Uterus (tissue), 4 donors: ENCODE data around the gene VWC2. TPM values are rescaled to one million over a fixed set of nuclear protein-coding genes. Genes with fewer than 3 reads are reported as not detected.

Experiments
- DNase-seq, 2 donors: peaks; one replicate each; pipeline ENCODE4 v3.0.0-alpha.2; 2019 to 2020
- H3K27ac ChIP-seq, 2 donors: fragments of 200-600 bp; sonication (generic); 1 replicate in 1 of 2; 2 replicates in 1 of 2; pipeline ENCODE4 v1.5.1; 2016 to 2018
- H3K27me3 ChIP-seq, 2 donors: fragments of 200-600 bp; sonication (generic); one replicate each; pipeline ENCODE4 v1.5.1; 2018 to 2019; ENCODE audit warnings: control low read depth in 1 of 2
- H3K36me3 ChIP-seq, 2 donors: fragments of 200-600 bp; sonication (generic); one replicate each; pipeline ENCODE4 v1.5.1; 2019; ENCODE audit warnings: control low read depth in 1 of 2
- H3K4me1 ChIP-seq, 2 donors: fragments of 200-600 bp; sonication (generic); one replicate each; pipeline ENCODE4 v1.5.1; 2018 to 2019; ENCODE audit warnings: control low read depth in 1 of 2
- H3K4me3 ChIP-seq, 2 donors: fragments of 200-600 bp; sonication (generic); 1 replicate in 1 of 2; 2 replicates in 1 of 2; pipeline ENCODE4 v1.5.1; 2018 to 2019; ENCODE audit warnings: mild to moderate bottlenecking in 1 of 2
- H3K9me3 ChIP-seq, 2 donors: fragments of 200-600 bp; sonication (generic); one replicate each; pipeline ENCODE4 v1.5.1; 2019; ENCODE audit warnings: control low read depth in 1 of 2
- POLR2A ChIP-seq, 2 donors: fragments of 450-650 bp; IDR thresholded peaks; one replicate each; pipeline ENCODE4 v1.6.1; 2016; ENCODE audit warnings: antibody characterized with exemption in 2 of 2, mild to moderate bottlenecking in 1 of 2, moderate library complexity in 1 of 2
- intact Hi-C: fragments of 100-400 bp; cut with DNase I; formaldehyde crosslinking; loops from one replicate; pipeline ENCODE4 v1.15.1; 2023; ENCODE audit warnings: low total_unique reads
- total RNA-seq, 4 donors: library from RNA; depleted of rRNA in 3 of 4; stranded (reverse); fragments of >200 nt in 3 of 4; gene quantifications; one replicate each; pipeline versions ENCODE4 v1.1.0 to v1.2.4, GENCODE V29; 2014 to 2023
- TF ChIP-seq, protein P1 (sequence below), 4 experiments: fragments of 200-600 bp in 2 of 4; fragments of 450-650 bp in 2 of 4; sonication (generic) in 2 of 4; IDR thresholded peaks; one replicate each; pipeline ENCODE4 v1.5.1; 2016 to 2019; ENCODE audit warnings: antibody characterized with exemption in 4 of 4, mild to moderate bottlenecking in 2 of 4, moderate library complexity in 1 of 4
- donor health status: DM: yes; HTN: yes; CAD: no.

The VWC2 gene
- total RNA-seq, 4 donors from 2014 or later = under 0.01 to 1.9 (median 0.91) TPM; not detected in 1

DNA sequence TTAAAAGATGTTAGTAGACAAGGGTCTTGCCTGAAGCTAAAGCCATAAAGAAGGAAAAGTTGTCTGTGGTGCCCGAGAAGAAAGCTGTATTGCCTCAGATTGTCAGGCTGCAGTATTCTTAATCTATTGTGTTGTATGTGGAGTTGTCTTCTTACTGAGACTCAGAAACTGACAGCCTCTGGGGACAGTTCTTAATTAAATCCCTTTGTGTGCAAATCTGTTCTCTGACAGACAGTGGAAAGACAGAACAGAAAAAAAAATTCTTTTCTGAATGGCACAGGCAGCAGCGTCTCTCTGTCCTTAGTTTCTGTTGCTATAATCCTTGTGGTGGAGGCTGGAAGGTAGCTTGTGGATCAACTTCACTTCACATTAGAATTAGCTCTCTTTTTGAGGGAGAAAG lies 16.8 kb downstream of the VWC2 start:
- TF ChIP-seq POLR2A (IDR thresholded peaks at IDR 0.05) = no peak
- TF ChIP-seq, protein P1, sequence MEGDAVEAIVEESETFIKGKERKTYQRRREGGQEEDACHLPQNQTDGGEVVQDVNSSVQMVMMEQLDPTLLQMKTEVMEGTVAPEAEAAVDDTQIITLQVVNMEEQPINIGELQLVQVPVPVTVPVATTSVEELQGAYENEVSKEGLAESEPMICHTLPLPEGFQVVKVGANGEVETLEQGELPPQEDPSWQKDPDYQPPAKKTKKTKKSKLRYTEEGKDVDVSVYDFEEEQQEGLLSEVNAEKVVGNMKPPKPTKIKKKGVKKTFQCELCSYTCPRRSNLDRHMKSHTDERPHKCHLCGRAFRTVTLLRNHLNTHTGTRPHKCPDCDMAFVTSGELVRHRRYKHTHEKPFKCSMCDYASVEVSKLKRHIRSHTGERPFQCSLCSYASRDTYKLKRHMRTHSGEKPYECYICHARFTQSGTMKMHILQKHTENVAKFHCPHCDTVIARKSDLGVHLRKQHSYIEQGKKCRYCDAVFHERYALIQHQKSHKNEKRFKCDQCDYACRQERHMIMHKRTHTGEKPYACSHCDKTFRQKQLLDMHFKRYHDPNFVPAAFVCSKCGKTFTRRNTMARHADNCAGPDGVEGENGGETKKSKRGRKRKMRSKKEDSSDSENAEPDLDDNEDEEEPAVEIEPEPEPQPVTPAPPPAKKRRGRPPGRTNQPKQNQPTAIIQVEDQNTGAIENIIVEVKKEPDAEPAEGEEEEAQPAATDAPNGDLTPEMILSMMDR (IDR thresholded peaks at IDR 0.05) = no peak
- H3K4me3 ChIP-seq = no peak overlapping the region
- DNase-seq = no peak
- no peaks in the 10 kb centered on the region for H3K4me1 ChIP-seq
- no peaks in the 10 kb centered on the region for H3K27me3 ChIP-seq
- H3K36me3 ChIP-seq = no peaks in the 10 kb centered on the region
- H3K9me3 ChIP-seq = no peaks in the 10 kb centered on the region
- intact Hi-C loops = no loop called here
- H3K27ac ChIP-seq = no peak overlapping the region

- H3K27me3 ChIP-seq = no peaks in the 10 kb centered on the region
- intact Hi-C loops = no loop called here
- TF ChIP-seq POLR2A (IDR thresholded peaks at IDR 0.05) = no peak
- TF ChIP-seq, protein P1 (IDR thresholded peaks at IDR 0.05) = no peak
- no peaks in the 10 kb centered on the region for H3K9me3 ChIP-seq
- H3K4me3 ChIP-seq = no peak overlapping the region
- no peaks in the 10 kb centered on the region for H3K36me3 ChIP-seq
- DNase-seq = no peak
- H3K27ac ChIP-seq = no peak overlapping the region
- H3K4me1 ChIP-seq = no peaks in the 10 kb centered on the region
Measured at GRCh38 chr7:49791088-49791741, 17.8 kb downstream of the VWC2 start.

DNA sequence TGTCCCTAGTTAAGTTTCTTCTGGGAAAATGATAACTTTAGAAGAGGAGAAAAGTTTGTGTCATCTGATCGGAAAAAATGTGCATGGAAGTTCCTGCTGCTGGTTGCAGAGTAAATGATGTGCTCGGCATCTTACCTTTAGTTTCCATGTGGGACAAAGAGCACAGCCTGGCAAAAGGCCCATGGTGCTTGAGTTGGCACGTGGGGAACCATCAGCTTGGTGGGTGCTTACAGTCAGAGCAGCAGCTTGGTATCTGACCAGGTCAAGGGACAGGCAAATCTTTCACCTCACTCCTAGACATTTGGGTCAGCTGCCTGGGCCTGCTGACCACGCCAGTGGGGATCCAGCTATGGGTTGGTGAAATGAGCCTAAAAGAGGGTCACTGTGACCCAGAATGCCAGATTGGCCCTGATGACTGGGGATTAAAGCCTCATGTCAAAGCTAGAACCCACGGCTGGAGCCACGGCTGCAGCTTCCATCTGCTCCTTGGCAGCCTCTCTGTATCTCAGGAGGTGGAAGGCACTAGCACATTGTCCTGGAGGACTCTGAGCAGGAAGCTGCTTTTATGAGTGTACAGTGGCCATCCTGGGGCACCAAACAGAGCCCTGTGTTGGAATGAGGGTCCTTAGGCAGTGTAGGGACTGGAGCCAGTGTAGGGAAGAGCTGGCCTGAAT lies 24.7 kb downstream of the VWC2 start:
- TF ChIP-seq, protein P1 (IDR thresholded peaks at IDR 0.05) = no peak
- TF ChIP-seq POLR2A (IDR thresholded peaks at IDR 0.05) = no peak
- no peaks in the 10 kb centered on the region for H3K9me3 ChIP-seq
- H3K4me3 ChIP-seq = no peak overlapping the region
- no peaks in the 10 kb centered on the region for H3K36me3 ChIP-seq
- intact Hi-C loops = no loop called here
- no peak for DNase-seq
- no peaks in the 10 kb centered on the region for H3K4me1 ChIP-seq
- H3K27ac ChIP-seq = no peak overlapping the region
- H3K27me3 ChIP-seq = no peaks in the 10 kb centered on the region

DNA sequence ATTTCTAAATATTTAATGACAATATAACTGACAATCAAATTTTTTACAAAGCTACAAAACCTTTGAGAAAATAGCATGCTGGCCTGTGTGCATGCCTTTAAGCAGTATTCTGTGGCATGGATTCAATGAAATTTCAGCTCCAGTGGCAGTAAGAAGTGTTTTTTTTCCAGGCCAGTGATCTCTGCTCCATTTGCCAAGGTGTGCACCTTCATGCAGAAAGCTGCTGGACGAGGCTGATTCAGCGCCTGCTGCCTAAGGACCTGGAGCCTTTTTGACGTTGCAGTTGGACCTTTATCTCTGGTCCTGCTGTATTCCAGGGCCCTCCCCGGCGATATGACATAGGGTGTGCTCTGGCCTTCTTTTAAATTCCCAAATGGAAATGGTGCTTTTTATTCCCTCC lies 26.6 kb downstream of the VWC2 start:
- no peak overlapping the region for H3K27ac ChIP-seq
- no peaks in the 10 kb centered on the region for H3K27me3 ChIP-seq
- H3K9me3 ChIP-seq = no peaks in the 10 kb centered on the region
- H3K4me1 ChIP-seq = no peaks in the 10 kb centered on the region
- H3K36me3 ChIP-seq = no peaks in the 10 kb centered on the region
- H3K4me3 ChIP-seq = no peak overlapping the region
- DNase-seq = no peak
- TF ChIP-seq, protein P1 (IDR thresholded peaks at IDR 0.05) = no peak
- no peak for TF ChIP-seq POLR2A (IDR thresholded peaks at IDR 0.05)
- intact Hi-C loops = no loop called here

- H3K36me3 ChIP-seq = no peaks in the 10 kb centered on the region
- no peak for TF ChIP-seq POLR2A (IDR thresholded peaks at IDR 0.05)
- TF ChIP-seq, protein P1 (IDR thresholded peaks at IDR 0.05) = no peak
- no peak overlapping the region for H3K27ac ChIP-seq
- no peak for DNase-seq
- intact Hi-C loops = no loop called here
- no peaks in the 10 kb centered on the region for H3K27me3 ChIP-seq
- no peak overlapping the region for H3K4me3 ChIP-seq
- H3K4me1 ChIP-seq = no peaks in the 10 kb centered on the region
- no peaks in the 10 kb centered on the region for H3K9me3 ChIP-seq
Measured at GRCh38 chr7:49802600-49802999, 29.2 kb downstream of the VWC2 start.
